HepG2 (cell line): ENCODE measurements around the gene TRIM44. TPM values are rescaled to one million over a fixed set of nuclear protein-coding genes. Genes with fewer than 3 reads are reported as not detected.

Experiments
- ATAC-seq: fragments of 200-7000 bp; cut with Tn5 transposase; 3 replicates; pipeline ENCODE4 v1.9.1; 2020; ENCODE audit warnings: mild to moderate bottlenecking, moderate library complexity
- BruUV-seq: library from RNA; stranded (reverse); fragments of 400-500 nt; replicated peaks from 2 replicates; lab custom pipeline; 2021; lab: Mats Ljungman, UMichigan
- CTCF ChIA-PET: fragments of 300-600 bp; formaldehyde crosslinking; extraction: SDS; loops from one replicate; lab custom pipeline; 2021; ENCODE audit warnings: low total read pairs, inconsistent platforms, low intra/inter-chr PET ratio; lab: Yijun Ruan, JAX
- POLR2A ChIA-PET: fragments of 350-600 bp; sonication (Branson Sonifier 250); formaldehyde crosslinking; loops from one replicate; lab custom pipeline; 2020; ENCODE audit warnings: antibody characterized with exemption, inconsistent platforms; lab: Yijun Ruan, JAX
- DNase-seq: peaks from one replicate; pipeline ENCODE4 v3.0.0-alpha.2; 2015; ENCODE audit warnings: low spot score
- FAIRE-seq: peaks from 3 replicates; lab custom pipeline; 2011; peaks lifted over from hg19 to GRCh38; lab: Jason Lieb, UNC
- H2AFZ ChIP-seq: one replicate; pipeline ENCODE4 v1.6.1; 2011; ENCODE audit warnings: low read length, inconsistent platforms
- H3K27ac ChIP-seq: fragments of 300-600 bp; 3 replicates; pipeline ENCODE4 v1.8.0; 2011; ENCODE audit warnings: mixed run types, mild to moderate bottlenecking, mixed read lengths, low read length, inconsistent platforms; ENCODE audit not compliant: insufficient read depth; ENCODE audit errors: extremely low read length
- H3K27me3 ChIP-seq, 2 experiments: fragments of 200-600 bp in 1 of 2; 2 replicates in 1 of 2; 3 replicates in 1 of 2; pipeline versions ENCODE4 v1.6.0 to v1.8.0; 2011; ENCODE audit warnings: low read length in 2 of 2, mild to moderate bottlenecking in 2 of 2, moderate library complexity in 2 of 2, inconsistent platforms in 1 of 2; ENCODE audit not compliant: insufficient read depth in 2 of 2, control insufficient read depth in 1 of 2
- H3K36me3 ChIP-seq, 2 experiments: fragments of 200-600 bp in 1 of 2; replicated peaks in 1 of 2; 2 replicates in 1 of 2; 3 replicates in 1 of 2; pipeline versions ENCODE4 v1.5.1 to v1.8.0; 2011; ENCODE audit warnings: low read length in 2 of 2, inconsistent platforms in 1 of 2; ENCODE audit not compliant: insufficient read depth in 2 of 2, control insufficient read depth in 1 of 2
- H3K4me1 ChIP-seq: 2 replicates; pipeline ENCODE4 v1.5.1; 2012; ENCODE audit warnings: low read length, inconsistent platforms; ENCODE audit not compliant: insufficient read depth
- H3K4me2 ChIP-seq: 2 replicates; pipeline ENCODE4 v1.6.0; 2011; ENCODE audit warnings: low read depth, low read length, inconsistent platforms
- H3K4me3 ChIP-seq, 3 experiments: fragments of 200-600 bp in 1 of 3; sonication (generic), shearing (Covaris generic) in 1 of 3; replicated peaks in 1 of 3; 2 replicates each; pipeline ENCODE4 v1.5.1; 2011 to 2016; ENCODE audit warnings: low read length in 3 of 3, inconsistent platforms in 2 of 3, low read depth in 2 of 3, mild to moderate bottlenecking in 2 of 3, control low read depth in 1 of 3, mixed read lengths in 1 of 3; ENCODE audit not compliant: insufficient read depth in 1 of 3
- H3K79me2 ChIP-seq: one replicate; pipeline ENCODE4 v1.6.1; 2011; ENCODE audit warnings: low read length, inconsistent platforms; ENCODE audit not compliant: insufficient read depth
- H3K9ac ChIP-seq: 2 replicates; pipeline ENCODE4 v1.6.0; 2011; ENCODE audit warnings: mild to moderate bottlenecking, low read depth, low read length, inconsistent platforms; ENCODE audit not compliant: insufficient read depth
- H3K9me3 ChIP-seq: 2 replicates; pipeline ENCODE4 v1.5.1; 2012; ENCODE audit warnings: mild to moderate bottlenecking, low read length
- H4K20me1 ChIP-seq: 2 replicates; pipeline ENCODE4 v1.6.0; 2011; ENCODE audit warnings: inconsistent platforms, mild to moderate bottlenecking, low read length, moderate library complexity; ENCODE audit not compliant: insufficient read depth
- CENPT ChIP-seq: sonication (generic); formaldehyde crosslinking; IDR thresholded peaks from 2 replicates; pipeline ENCODE4 v1.8.0; 2022; ENCODE audit warnings: low read depth, mild to moderate bottlenecking, moderate library complexity, missing genetic modification reagents
- GPN1 ChIP-seq: sonication (generic); formaldehyde crosslinking; IDR thresholded peaks from 2 replicates; pipeline ENCODE4 v1.5.1; 2020; ENCODE audit warnings: missing genetic modification reagents, borderline replicate concordance
- IKZF1 ChIP-seq: fragments of 450-650 bp; IDR thresholded peaks from 2 replicates; pipeline ENCODE4 v1.7.1; 2016
- KDM4B ChIP-seq: sonication (generic); formaldehyde crosslinking; IDR thresholded peaks from 2 replicates; pipeline ENCODE4 v1.4.0; 2020; ENCODE audit warnings: missing genetic modification reagents
- NFKB2 ChIP-seq: sonication (generic); formaldehyde crosslinking; IDR thresholded peaks from 2 replicates; pipeline ENCODE4 v1.4.0; 2020; ENCODE audit warnings: missing genetic modification reagents, borderline replicate concordance
- NPAS2 ChIP-seq: sonication (generic); formaldehyde crosslinking; IDR thresholded peaks from 2 replicates; pipeline ENCODE4 v1.8.0; 2022; ENCODE audit warnings: mild to moderate bottlenecking, missing genetic modification reagents, borderline replicate concordance
- POLR2G ChIP-seq: fragments of 200-400 bp; formaldehyde crosslinking; IDR thresholded peaks from 2 replicates; pipeline ENCODE4 v1.6.1; 2018; ENCODE audit warnings: mild to moderate bottlenecking, low read depth, low read length, moderate library complexity
- ZMYM2 ChIP-seq: sonication (generic); formaldehyde crosslinking; IDR thresholded peaks from 2 replicates; pipeline ENCODE4 v1.8.0; 2022; ENCODE audit warnings: mild to moderate bottlenecking, missing genetic modification reagents
- ZNF543 ChIP-seq: sonication (generic); formaldehyde crosslinking; IDR thresholded peaks from 2 replicates; pipeline ENCODE4 v1.4.0; 2020; ENCODE audit warnings: mild to moderate bottlenecking, missing genetic modification reagents
- ZSCAN20 ChIP-seq: sonication (generic); formaldehyde crosslinking; IDR thresholded peaks from 2 replicates; pipeline ENCODE4 v1.4.0; 2020; ENCODE audit warnings: missing genetic modification reagents, mild to moderate bottlenecking, borderline replicate concordance
- WGBS: methylation state at CpG from one replicate; pipeline ENCODE4 v1.1.6; 2017; ENCODE audit warnings: low lambda C conversion rate; 5-methylcytosine and 5-hydroxymethylcytosine counted together
- in situ Hi-C: cut with HindIII; loops from 2 replicates; pipeline ENCODE4 v1.10.0; 2017; ENCODE audit warnings: low pct_unique_long_range_greater_than_20kb; ENCODE audit not compliant: extremely low pct_ligation_motif_present
- intact Hi-C: fragments of 100-400 bp; cut with micrococcal nuclease; formaldehyde crosslinking; loops from one replicate; pipeline ENCODE4 v1.10.0; 2022; ENCODE audit not compliant: unreplicated experiment
- polyA plus RNA-seq, 8 experiments: library from polyadenylated mRNA; depleted of rRNA in 3 of 8; stranded (reverse) in 7 of 8; unstranded in 1 of 8; fragments of >200 nt; fragmentation: Illumina TruSeq in 4 of 8; extraction: Trizol in 4 of 8; gene quantifications; 2 replicates each; pipeline versions ENCODE4 v1.2.1 to v1.2.3, GENCODE V29; 2011 to 2016; ENCODE audit warnings: low read depth in 4 of 8, missing spikeins in 1 of 8, mixed read lengths in 1 of 8; ENCODE audit not compliant: insufficient read depth in 1 of 8
- total RNA-seq, 5 experiments: library from RNA; depleted of rRNA; stranded (reverse); fragments of >200 nt; fragmentation: Illumina TruSeq; extraction: Trizol; gene quantifications; 2 replicates each; pipeline ENCODE4 v1.2.3, GENCODE V29; 2016; ENCODE audit warnings: low read depth in 1 of 5
- TF ChIP-seq, protein P1 (sequence below): IDR thresholded peaks from 2 replicates; pipeline ENCODE4 v1.6.1; 2016; ENCODE audit warnings: mild to moderate bottlenecking
- TF ChIP-seq, protein P2 (sequence below): sonication (generic); formaldehyde crosslinking; IDR thresholded peaks from 2 replicates; pipeline ENCODE4 v1.4.0; 2020; ENCODE audit warnings: missing genetic modification reagents

The TRIM44 gene
- total and polyA plus RNA-seq, 2 of the 13 experiments (the other 11 are each of a cell fraction or from before 2014, with no cell fraction given): 22.7 to 50.3 TPM

DNA sequence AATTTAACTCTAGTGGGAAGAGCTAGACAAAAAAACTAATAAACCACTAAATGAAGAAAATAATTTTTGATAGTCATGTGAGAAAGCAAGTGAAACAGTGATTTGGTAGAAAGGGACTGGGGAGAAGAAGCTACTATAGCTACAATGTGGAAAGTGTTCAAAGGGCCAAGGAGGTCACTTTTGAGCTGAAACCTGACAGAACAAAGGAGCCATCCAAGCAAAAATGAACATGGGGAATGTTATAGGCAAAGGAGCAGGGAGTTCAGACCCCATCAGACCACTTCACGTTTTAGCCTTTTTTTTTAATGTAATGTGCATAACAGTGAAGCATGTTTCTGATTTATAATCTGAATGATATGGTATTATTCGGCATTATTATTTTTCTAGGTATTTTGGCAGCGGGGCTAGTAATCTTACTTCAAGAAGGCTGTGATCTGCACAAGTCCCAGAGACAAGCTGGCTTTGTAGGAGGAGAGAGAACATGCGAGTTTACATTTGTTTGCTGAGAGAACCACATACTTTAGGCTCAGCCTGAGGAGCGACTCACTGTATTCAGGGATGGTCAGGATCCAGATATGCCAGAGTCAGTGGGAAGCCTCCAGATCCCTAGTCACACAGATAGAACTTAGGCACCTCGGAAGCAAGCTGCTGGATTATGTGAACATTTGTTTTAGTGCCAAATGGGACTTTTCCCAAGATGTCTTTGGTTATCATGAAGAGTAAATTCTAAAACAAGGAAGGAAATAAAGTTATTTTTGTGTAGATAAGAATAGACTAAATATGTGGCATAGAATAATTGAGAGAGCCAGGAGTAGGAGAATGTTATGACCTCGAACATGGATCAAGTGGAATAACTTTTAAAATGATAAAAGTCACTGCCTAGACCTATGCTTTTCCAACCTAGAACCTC is 118.6 kb downstream of the TRIM44 start:
- CTCF ChIA-PET: no interaction called here
- POLR2A ChIA-PET: no interaction called here
- no peak overlapping the region for H3K9ac ChIP-seq
- H3K9me3 ChIP-seq: no peaks in the 10 kb centered on the region
- H3K4me1 ChIP-seq: no peaks in the 10 kb centered on the region
- ATAC-seq (no peak), FAIRE-seq (no peak), DNase-seq (no peak)
- BruUV-seq: no TSS peak
- no peaks in the 10 kb centered on the region for H3K27me3 ChIP-seq
- no peak for TF ChIP-seq ZMYM2 (CRISPR knock-in tag)
- H3K27ac ChIP-seq: no peak overlapping the region
- H3K4me2 ChIP-seq: no peak overlapping the region
- H2AFZ ChIP-seq: no peak overlapping the region
- no peak overlapping the region for H3K4me3 ChIP-seq
- H4K20me1 ChIP-seq: no peaks in the 10 kb centered on the region
- H3K79me2 ChIP-seq: no peaks in the 10 kb centered on the region
- WGBS: 93% methylated on average over 7 of the region's 7 CpGs
- intact Hi-C loops: no loop called here
- peaks cover 1 to 3% of the 10 kb centered on the region in 2 experiments; a peak in 2 of 5 replicates for H3K36me3 ChIP-seq
- in situ Hi-C loops: no loop called here

DNA sequence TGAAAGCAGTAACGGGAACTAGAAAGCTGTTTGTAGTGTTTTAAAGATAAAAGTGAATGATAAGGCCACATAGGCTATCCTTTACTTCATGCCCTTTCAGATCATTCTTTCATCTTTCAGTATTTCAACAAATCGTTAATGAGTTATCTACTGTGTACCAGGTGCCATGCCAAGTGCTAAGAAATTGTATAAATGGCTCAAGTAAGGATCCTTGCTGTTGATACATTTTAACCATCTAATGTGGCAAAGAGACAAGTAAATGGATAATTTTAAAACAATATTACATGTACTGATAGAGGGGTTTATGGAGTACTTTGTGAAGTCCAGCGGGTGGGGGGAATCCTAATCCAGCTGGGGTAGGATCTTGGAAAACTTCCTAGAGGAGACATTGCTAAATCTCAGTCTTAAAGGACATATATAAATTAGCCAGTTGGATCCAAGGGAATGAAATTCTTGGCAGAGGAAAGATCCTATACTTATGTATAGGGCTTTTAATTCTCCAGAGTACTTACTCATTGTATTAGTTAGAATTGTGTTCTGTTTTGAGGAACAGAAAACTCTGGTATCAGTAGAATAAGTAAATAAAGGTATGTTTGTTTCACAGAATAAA is 119.4 kb downstream of the TRIM44 start:
- Histone ChIP-seq H3K27ac (no peak overlapping the region), H3K79me2 (no peaks in the 10 kb centered on the region), H4K20me1 (no peaks in the 10 kb centered on the region), H3K9ac (no peak overlapping the region), H3K9me3 (no peaks in the 10 kb centered on the region), H3K4me1 (no peaks in the 10 kb centered on the region), H3K4me2 (no peak overlapping the region), H3K4me3 (no peak overlapping the region), H3K36me3 (peaks cover 3 to 4% of the 10 kb centered on the region in 2 experiments; a peak in 2 of 5 replicates), H3K27me3 (no peaks in the 10 kb centered on the region), H2AFZ (no peak overlapping the region)
- ChIA-PET CTCF (no interaction called here), POLR2A (no interaction called here)
- BruUV-seq: no TSS peak
- DNase-seq (no peak), FAIRE-seq (no peak), ATAC-seq (no peak)
- in situ Hi-C loops (no loop called here), intact Hi-C loops (no loop called here)
- no peak for TF ChIP-seq POLR2G
- TF ChIP-seq ZSCAN20: no peak
- TF ChIP-seq NFKB2 (CRISPR knock-in tag): no peak
- TF ChIP-seq, protein P1, sequence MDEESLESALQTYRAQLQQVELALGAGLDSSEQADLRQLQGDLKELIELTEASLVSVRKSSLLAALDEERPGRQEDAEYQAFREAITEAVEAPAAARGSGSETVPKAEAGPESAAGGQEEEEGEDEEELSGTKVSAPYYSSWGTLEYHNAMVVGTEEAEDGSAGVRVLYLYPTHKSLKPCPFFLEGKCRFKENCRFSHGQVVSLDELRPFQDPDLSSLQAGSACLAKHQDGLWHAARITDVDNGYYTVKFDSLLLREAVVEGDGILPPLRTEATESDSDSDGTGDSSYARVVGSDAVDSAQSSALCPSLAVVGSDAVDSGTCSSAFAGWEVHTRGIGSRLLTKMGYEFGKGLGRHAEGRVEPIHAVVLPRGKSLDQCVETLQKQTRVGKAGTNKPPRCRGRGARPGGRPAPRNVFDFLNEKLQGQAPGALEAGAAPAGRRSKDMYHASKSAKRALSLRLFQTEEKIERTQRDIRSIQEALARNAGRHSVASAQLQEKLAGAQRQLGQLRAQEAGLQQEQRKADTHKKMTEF (CRISPR knock-in tag): no peak
- no peak for TF ChIP-seq GPN1 (CRISPR knock-in tag)
- TF ChIP-seq KDM4B (CRISPR knock-in tag): no peak
- TF ChIP-seq CENPT: no peak
- no peak for TF ChIP-seq ZNF543
- no peak for TF ChIP-seq NPAS2
- TF ChIP-seq, protein P2, sequence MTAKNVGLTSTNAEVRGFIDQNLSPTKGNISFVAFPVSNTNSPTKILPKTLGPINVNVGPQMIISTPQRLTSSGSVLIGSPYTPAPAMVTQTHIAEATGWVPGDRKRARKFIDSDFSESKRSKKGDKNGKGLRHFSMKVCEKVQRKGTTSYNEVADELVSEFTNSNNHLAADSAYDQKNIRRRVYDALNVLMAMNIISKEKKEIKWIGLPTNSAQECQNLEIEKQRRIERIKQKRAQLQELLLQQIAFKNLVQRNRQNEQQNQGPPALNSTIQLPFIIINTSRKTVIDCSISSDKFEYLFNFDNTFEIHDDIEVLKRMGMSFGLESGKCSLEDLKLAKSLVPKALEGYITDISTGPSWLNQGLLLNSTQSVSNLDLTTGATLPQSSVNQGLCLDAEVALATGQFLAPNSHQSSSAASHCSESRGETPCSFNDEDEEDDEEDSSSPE: no peak
- no peak for TF ChIP-seq IKZF1
- 98% methylated on average over 3 of the region's 3 CpGs for WGBS
